NCI-H1694 treated with DMSO at 0.1 percent for 48 hours (cell line): ENCODE measurements around the gene NUP210.
A peak's percentile ranks its signal among the peaks of the same experiment; 100 is the strongest.

Experiments
- DNase-seq: peaks from one replicate; lab custom pipeline; 2025; lab: John Stamatoyannopoulos, UW

The NUP210 gene

DNA sequence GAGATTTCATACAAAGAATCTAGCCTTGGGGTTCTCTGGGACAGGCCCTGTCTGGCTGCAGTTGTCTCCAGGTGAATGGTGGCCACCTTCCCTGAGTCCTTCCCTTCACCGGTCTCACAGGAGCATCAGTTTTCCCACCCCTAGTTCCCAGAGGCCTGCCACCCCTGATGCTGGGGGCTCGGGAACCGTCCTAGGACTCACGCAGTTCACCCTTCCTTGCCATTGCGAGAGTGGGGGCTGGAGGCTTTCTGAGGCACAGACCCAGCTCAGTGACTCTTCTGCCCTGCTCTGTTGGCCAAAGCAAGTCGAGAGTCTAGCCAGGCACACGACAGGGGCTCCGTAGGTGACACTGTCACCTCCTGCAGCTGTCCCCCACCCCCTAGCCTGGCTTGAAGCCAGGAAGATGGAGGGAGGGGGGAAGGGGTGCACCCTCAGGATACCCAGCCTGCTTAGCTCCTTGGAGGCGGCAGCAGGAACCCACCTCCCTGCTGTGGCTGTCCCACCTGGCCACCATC, 130.3 kb downstream of the NUP210 start:
- no peak for DNase-seq

DNA sequence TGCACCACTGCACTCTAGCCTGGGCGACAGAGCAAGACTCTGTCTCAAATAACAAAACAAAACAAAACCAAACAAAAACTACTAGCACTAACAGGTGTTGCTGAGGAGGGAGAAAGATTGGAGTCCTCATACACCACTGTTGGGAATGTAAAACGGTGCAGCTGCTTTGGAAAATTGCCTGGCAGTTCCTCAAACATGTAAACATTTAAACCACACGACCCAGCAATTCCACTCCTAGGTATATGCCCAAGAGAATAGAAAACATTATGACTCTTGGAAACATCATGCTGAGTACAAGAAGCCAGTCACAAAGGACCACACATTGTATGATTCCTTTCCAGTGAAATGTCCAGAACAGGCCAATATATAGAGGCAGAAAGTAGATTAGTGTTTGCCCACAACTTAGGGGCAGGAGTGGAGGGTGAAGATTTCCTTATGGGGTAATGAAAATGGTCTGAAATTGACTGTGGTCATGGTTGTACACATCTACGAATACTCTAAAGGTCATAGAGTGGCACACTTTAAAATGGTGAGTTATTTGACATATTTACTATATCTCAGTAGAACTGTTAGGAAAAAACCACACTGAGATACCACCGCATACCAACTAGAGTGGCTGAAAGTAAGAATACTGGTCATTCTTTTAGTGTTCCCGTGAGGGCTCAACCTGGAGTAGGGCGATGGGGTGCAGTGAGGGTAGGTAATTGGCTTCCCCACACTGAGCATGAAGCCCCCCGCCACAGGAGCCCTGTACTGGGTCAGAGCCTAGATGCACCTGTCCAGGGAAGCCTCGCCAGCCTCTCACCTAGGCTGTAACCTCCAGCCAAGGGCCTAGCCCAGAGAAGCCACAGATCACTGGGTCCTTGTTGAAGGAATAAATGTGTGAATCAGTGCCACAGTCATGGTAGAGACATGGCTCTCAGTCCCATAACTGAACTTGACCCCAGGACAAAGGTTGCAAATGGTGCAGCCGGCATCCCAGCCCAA, 131.1 kb downstream of the NUP210 start:
- no peak for DNase-seq

- no peak for DNase-seq
These were observed 132.3 kb downstream of the NUP210 start for GRCh38 chr3:13287833-13288232.

DNA sequence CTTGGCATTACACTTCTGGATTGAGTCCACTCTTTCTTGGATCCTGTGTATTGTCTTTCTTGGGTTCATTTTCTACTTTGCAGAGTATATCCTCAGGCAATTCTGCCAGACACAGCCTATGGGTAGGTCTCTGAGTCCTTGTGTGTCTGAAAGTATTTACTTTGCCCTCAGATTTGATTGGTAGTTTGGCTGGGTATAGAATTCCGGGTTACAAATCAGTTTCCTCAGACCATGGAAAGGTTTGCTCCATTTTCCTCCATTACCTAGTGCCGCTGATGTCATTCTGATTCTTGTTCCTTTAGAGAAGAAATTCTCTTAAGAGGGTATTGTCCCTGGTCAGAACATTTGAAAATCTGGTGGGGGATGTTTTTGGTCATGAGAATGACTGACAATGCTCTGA, 133.2 kb downstream of the NUP210 start:
- no peak for DNase-seq

- DNase-seq, result no peak
These were observed 135.0 kb downstream of the NUP210 start for GRCh38 chr3:13285007-13285567.

- DNase-seq, result no peak
These were observed 136.3 kb downstream of the NUP210 start for GRCh38 chr3:13283877-13284264.

- no peak for DNase-seq
These were observed 136.9 kb downstream of the NUP210 start for GRCh38 chr3:13282986-13283876.

- DNase-seq, result no peak
These were observed 137.7 kb downstream of the NUP210 start for GRCh38 chr3:13282358-13282985.

- no peak for DNase-seq
These were observed 138.4 kb downstream of the NUP210 start for GRCh38 chr3:13281507-13282357.

DNA sequence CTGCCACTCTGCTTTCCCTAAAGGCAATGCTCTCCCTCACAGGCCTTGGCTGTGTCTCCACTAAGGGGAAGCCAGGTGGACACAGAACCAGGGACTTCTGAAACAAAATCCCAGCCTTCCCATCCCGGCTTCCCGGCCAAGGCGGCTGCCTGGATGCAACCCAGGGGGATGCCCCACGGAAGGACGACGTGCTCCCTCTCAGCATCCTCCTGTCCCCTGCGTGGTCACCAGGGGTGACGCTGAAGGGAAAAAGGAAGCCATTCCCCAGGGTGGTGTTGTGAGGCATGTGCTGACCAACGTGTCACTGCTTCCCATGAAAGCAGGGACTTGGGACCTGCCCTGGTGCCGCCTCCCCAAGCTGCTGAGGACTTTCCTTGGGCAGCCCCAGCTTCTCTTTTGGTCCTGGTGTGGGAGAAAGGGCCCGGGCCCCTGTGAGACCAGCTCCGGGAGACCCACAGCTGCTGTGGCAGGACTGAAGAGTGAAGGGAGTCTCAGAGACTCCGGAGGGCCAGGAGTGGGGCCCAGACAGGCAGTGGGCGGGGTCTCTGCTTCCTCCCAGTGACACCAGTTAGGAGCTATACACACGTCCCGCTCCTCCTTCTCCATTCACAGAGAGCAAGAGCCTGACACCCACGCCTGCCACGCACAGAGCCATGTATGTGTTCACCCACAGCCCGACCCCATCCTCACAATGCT, 139.2 kb downstream of the NUP210 start:
- DNase-seq, result no peak

GRCh38 chr3:13280122-13280790, 139.9 kb downstream of the NUP210 start:
- no peak for DNase-seq

GRCh38 chr3:13279532-13279910, 140.6 kb downstream of the NUP210 start:
- no peak for DNase-seq

DNA sequence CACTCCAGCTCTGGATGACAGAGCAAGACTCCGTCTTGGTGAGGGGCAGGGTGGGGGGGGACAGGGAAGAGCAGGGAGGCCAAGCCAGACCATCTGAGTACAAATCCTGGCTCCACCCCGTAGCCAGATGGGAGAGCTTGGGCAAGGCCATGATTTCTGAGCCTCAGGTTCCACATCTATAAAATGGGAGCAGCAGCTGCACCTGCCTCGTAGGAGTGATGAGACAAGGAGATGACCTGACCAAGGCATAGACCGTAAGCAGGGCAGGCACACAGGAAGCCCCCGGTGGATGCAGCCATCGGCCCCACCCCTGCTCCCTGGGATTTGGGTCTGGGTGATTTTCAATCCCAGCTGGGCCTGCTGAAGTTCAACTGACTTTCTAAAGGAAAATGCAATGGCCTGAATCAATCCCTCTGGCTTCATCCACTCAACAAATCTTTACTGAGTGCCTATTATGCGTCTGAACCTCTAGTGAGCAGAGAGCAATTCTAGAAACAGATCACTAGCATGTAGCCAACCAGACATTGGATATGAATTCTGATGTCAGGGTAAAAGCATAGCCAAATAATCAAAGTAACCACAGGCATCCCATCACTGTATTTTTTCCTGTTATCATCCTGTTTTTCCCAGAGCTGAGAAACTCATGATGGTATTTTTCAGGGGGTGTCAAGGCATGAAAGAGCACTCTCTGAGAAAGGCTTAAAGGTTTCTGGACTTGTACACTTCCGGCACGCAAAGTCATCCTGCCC, 141.2 kb downstream of the NUP210 start:
- no peak for DNase-seq

DNA sequence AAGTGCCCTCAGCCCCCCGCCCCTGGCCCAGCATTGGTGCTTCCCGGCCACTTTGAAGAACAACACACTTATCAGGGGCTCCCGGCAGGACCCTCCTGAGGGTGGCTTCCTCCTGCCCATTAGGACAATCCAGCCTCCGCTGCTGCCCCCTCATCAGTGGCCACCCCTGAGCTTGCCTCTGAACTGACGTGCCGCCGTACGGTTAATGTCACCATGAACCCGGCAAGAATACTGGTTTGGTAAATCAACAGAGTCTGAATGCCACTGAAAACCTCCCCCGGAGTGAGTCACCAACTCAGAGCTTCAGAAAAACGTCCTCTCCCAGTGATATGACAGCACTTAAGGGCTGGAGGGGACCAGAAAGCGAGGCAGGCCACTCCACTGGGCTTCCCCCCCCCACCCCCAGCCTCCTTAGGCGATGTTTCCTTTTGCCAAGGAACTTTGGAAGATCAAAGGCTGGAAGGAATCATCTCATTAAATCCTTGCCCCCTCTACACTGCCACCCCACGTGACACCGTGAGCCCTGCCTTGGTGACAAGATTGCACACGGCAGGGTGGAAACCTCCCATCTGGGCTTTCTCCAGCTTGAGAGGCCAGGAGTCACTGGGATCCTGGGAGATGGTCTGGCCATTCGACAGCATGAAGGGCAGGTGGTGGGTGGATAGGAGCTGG, 142.1 kb downstream of the NUP210 start:
- DNase-seq, result no peak

DNA sequence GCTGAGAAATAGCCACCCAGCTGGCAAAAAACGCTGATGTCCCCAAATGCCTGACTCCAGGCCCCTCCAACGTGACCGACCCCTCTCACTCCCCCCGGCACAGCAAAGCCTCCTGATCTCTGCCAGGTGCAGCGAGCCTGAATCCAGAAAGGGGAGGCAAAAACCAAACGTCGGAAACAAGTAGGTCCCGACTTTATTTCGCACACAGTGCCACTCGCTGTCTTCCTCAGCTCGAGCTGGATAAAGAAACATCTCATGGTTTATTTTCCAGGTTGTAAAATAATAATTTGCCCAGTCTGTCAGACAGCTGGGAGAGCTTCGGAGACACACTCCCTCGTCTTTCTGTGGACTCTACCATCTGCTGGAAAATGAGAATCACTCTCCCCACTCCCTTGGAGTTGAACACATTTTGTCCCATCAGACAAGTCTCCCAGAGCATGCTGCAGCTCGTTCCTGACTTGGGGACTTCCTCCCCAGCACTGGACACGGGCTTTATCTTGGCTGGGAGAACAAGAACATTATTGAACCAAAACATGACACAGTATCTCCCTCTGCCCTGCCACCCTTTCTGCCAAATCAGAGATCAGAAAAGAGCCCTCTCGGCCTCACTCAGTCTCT, 142.8 kb downstream of the NUP210 start:
- DNase-seq, result peak; percentile 31

- DNase-seq, result no peak
These were observed 143.5 kb downstream of the NUP210 start for GRCh38 chr3:13276438-13277195.

- no peak for DNase-seq
These were observed 144.6 kb downstream of the NUP210 start for GRCh38 chr3:13275376-13276005.
